NT2/D1 (cell line): ENCODE results near the gene C22orf42.

Experiments used
- YY1 ChIP-seq: IDR thresholded peaks from 2 replicates; pipeline ENCODE4 v1.6.1; 2011; ENCODE audit not compliant: insufficient read length, insufficient read depth
- ZNF274 ChIP-seq: IDR thresholded peaks from 2 replicates; pipeline ENCODE4 v1.6.1; 2011; ENCODE audit warnings: mild to moderate bottlenecking, low read depth, low read length

DNA sequence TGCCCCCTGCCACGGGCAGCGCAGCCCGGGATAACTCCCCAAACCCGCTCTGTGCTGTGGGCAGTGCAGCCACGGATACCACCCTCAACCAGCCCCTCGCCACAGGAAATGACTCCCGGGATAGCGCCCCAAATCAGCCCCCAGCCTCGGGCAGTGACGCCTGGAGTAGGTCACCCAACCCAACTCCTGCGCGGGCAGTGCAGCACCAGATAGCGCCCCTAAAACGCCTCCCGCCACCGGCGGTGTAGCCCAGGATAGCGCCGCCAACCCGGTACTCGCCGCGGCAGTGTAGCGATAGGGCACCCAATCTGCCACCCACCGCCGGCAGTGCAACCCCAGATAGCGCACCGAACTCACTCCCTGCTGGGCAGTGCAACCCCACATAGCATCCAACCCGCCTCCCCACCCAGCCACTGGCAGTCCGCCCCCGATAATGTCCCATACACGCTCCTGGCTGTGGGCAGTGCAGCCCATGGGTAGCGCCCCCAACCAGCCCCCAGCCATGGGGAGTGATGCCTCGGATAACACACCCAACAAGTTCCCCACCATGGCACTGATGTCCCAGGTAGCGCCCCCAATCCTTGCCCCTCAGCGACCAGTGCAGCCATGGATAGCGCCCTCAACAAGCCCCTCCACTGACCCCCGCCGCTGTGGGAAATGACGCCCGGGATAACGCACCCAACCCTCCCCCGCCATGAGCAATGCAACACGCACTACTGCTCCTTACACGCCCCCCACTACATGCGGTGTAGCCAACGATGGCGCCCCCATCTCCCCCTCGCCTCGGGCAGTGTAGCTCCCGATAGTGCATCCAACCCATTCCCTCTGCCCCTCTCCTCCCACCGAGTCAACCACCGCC is 44.3 kb upstream of the C22orf42 start:
- TF ChIP-seq YY1 = no peak
- TF ChIP-seq ZNF274 = no peak
